Neural cell (in vitro differentiated cells): ENCODE results near the gene SGMS2.

Source experiments
- CTCF ChIP-seq: fragments of 450-650 bp; IDR thresholded peaks from 2 replicates; pipeline ENCODE4 v1.5.1; 2014; ENCODE audit warnings: antibody characterized with exemption, mild to moderate bottlenecking, moderate library complexity; ENCODE audit not compliant: poor library complexity, severe bottlenecking
- EP300 ChIP-seq: fragments of 450-650 bp; conservative IDR thresholded peaks from 2 replicates; pipeline ENCODE4 v1.6.1; 2014; ENCODE audit warnings: antibody characterized with exemption, mild to moderate bottlenecking, moderate library complexity; ENCODE audit not compliant: poor library complexity, severe bottlenecking
- EZH2 ChIP-seq: fragments of 200-600, 300-800 bp; shearing (Covaris generic), sonication (generic); IDR thresholded peaks from 2 replicates; pipeline ENCODE4 v1.6.1; 2014; ENCODE audit warnings: antibody characterized with exemption, low read length, borderline replicate concordance, mild to moderate bottlenecking; ENCODE audit not compliant: insufficient read depth, poor library complexity, severe bottlenecking
- REST ChIP-seq: IDR thresholded peaks from 2 replicates; pipeline ENCODE4 v1.6.1; 2012; ENCODE audit warnings: borderline replicate concordance

- TF ChIP-seq CTCF (no peak), EP300 (no peak), EZH2 (no peak), REST (no peak)
Measured at GRCh38 chr4:107916623-107917022, 91.9 kb downstream of the SGMS2 start.
